ENCODE results near the gene NAT14.

DNA sequence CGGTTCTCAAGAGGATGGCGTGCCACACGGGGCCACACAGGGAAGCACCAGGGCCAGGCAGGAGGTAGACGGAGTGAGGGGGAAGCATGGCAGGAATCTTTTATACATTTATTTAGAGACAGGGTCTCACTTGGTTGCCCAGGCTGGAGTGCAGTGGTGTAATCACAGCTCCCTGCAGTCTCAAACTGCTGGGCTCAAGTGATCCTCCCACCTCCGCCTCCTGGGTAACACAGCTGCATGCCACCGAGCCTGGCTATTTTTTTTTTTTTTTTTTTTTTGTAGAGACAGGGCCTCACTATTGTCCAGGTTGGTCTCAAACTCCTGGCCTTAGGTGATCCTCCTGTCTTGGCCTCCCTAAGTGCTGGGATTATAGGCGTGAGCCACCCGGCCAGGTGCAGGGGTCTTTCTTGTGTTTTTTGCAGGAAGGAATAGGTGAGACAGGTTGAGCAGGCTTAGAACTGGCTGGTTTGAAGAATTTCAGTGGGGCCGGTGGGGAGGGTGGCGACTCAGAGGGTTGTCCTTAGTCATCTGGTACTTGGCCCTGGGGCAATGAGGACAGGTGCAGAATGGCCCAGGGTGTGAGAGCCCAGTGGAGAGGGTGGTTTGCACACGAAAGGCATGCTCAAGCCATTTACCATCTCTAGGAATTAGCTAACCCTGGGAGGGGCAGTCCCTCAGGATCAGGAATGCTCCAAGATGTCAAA lies 10.8 kb downstream of the NAT14 start:
- TF ChIP-seq, protein P1, sequence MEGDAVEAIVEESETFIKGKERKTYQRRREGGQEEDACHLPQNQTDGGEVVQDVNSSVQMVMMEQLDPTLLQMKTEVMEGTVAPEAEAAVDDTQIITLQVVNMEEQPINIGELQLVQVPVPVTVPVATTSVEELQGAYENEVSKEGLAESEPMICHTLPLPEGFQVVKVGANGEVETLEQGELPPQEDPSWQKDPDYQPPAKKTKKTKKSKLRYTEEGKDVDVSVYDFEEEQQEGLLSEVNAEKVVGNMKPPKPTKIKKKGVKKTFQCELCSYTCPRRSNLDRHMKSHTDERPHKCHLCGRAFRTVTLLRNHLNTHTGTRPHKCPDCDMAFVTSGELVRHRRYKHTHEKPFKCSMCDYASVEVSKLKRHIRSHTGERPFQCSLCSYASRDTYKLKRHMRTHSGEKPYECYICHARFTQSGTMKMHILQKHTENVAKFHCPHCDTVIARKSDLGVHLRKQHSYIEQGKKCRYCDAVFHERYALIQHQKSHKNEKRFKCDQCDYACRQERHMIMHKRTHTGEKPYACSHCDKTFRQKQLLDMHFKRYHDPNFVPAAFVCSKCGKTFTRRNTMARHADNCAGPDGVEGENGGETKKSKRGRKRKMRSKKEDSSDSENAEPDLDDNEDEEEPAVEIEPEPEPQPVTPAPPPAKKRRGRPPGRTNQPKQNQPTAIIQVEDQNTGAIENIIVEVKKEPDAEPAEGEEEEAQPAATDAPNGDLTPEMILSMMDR (IDR thresholded peaks at IDR 0.05), result no peak
- no peak for TF ChIP-seq ZFX (IDR thresholded peaks at IDR 0.05; ENCODE audit: borderline replicate concordance)

Data from 22Rv1 (cell line).